Lower leg skin (tissue), 4 donors: ENCODE measurements around the gene ASIC3. TPM values are rescaled to one million over a fixed set of nuclear protein-coding genes. Genes with fewer than 3 reads are reported as not detected.
A peak's percentile ranks its signal among the peaks of the same experiment; 100 is the strongest.

Source experiments
- DNase-seq, 2 donors: peaks; one replicate each; pipeline ENCODE4 v3.0.0-alpha.2; 2019; ENCODE audit warnings: low spot score in 2 of 2
- H3K4me3 ChIP-seq: fragments of 200-600 bp; sonication (generic); 2 replicates; pipeline ENCODE4 v1.5.1; 2017; ENCODE audit warnings: mild to moderate bottlenecking, low read depth; ENCODE audit not compliant: poor library complexity, severe bottlenecking
- CTCF ChIP-seq, 3 donors: fragments of 450-650 bp; IDR thresholded peaks; one replicate each; pipeline ENCODE4 v1.5.1; 2016; ENCODE audit warnings: antibody characterized with exemption in 3 of 3, mild to moderate bottlenecking in 3 of 3, moderate library complexity in 2 of 3
- POLR2A ChIP-seq, 2 donors: fragments of 450-650 bp; IDR thresholded peaks; one replicate each; pipeline ENCODE4 v1.6.1; 2016 to 2017; ENCODE audit warnings: antibody characterized with exemption in 2 of 2, mild to moderate bottlenecking in 1 of 2, moderate library complexity in 1 of 2
- WGBS, 2 donors: methylation state at CpG; one replicate each; pipeline ENCODE4 v1.1.5; 2018; 5-methylcytosine and 5-hydroxymethylcytosine counted together
- intact Hi-C: fragments of 100-400 bp; cut with DNase I; formaldehyde crosslinking; loops from one replicate; pipeline ENCODE4 v1.15.0; 2023; ENCODE audit warnings: low total_unique reads
- total RNA-seq, 4 donors: library from RNA; depleted of rRNA; stranded (reverse); fragments of >200 nt; gene quantifications; one replicate each; pipeline ENCODE4 v1.1.0, GENCODE V29; 2016

The ASIC3 gene
- total RNA-seq, 4 donors from 2014 or later, result 2.3 to 2.9 (median 2.5) TPM

GRCh38 chr7:151077705-151078232, 29.4 kb downstream of the ASIC3 start:
- intact Hi-C loops, result no loop called here
- 57 to 77% methylated on average over 6 to 8 of the region's 10 CpGs for WGBS, 2 donors
- no peak for DNase-seq
- H3K4me3 ChIP-seq, result no peak overlapping the region
- TF ChIP-seq POLR2A (IDR thresholded peaks at IDR 0.05) (no peak), CTCF (IDR thresholded peaks at IDR 0.05) (no peak)

GRCh38 chr7:151078233-151079040, 30.1 kb downstream of the ASIC3 start:
- WGBS, 2 donors, result 52% methylated on average over 19 to 22 of the region's 22 CpGs
- peak in 1 of 2 donors; percentile 95 for DNase-seq
- TF ChIP-seq POLR2A (IDR thresholded peaks at IDR 0.05) (no peak), CTCF (IDR thresholded peaks at IDR 0.05) (no peak)
- intact Hi-C loops, result no loop called here
- H3K4me3 ChIP-seq, result no peak overlapping the region

- no peak overlapping the region for H3K4me3 ChIP-seq
- DNase-seq, result peak in 1 of 2 donors; percentile 85
- intact Hi-C loops, result no loop called here
- TF ChIP-seq CTCF (IDR thresholded peaks at IDR 0.05) (no peak), POLR2A (IDR thresholded peaks at IDR 0.05) (no peak)
- WGBS, 2 donors, result 72 to 82% methylated on average over 23 to 27 of the region's 27 CpGs
Measured at GRCh38 chr7:151079199-151079910, 31.0 kb downstream of the ASIC3 start.

GRCh38 chr7:151080067-151080521, 31.8 kb downstream of the ASIC3 start:
- DNase-seq, result no peak
- TF ChIP-seq POLR2A (IDR thresholded peaks at IDR 0.05) (no peak), CTCF (IDR thresholded peaks at IDR 0.05) (no peak)
- 1 to 3% methylated on average over 15 to 31 of the region's 31 CpGs for WGBS, 2 donors
- peak overlapping the region; percentile 76 for H3K4me3 ChIP-seq
- intact Hi-C loops, result no loop called here

- 2 to 8% methylated on average over 7 to 26 of the region's 66 CpGs for WGBS, 2 donors
- peak within 1 kb of the TSS; percentile 76 for H3K4me3 ChIP-seq
- intact Hi-C loops, result no loop called here
- DNase-seq, result peak; percentile 87 to 97
- no peak for TF ChIP-seq CTCF (IDR thresholded peaks at IDR 0.05)
- no peak for TF ChIP-seq POLR2A (IDR thresholded peaks at IDR 0.05)
Measured at GRCh38 chr7:151080522-151081169, 32.3 kb downstream of the ASIC3 start, which contains the start of gene FASTK. TSS of gene FASTK (minus strand) at chr7:151080809. CDS start at chr7:151080766, 43 bp downstream.
